Astrocyte (in vitro differentiated cells and primary cell): ENCODE measurements around the gene CLN5.

Source experiments
- EZH2 ChIP-seq: IDR thresholded peaks from 2 replicates; pipeline ENCODE4 v1.6.1; 2012; ENCODE audit warnings: mild to moderate bottlenecking, low read length, inconsistent platforms; ENCODE audit not compliant: insufficient read depth
- TF ChIP-seq, protein P1 (sequence below): IDR thresholded peaks from 2 replicates; pipeline ENCODE4 v1.5.1; 2011; ENCODE audit warnings: low read depth, mild to moderate bottlenecking, inconsistent platforms, low read length, moderate library complexity; ENCODE audit not compliant: insufficient read depth

GRCh38 chr13:76983676-76984075, 8.2 kb upstream of the CLN5 start:
- TF ChIP-seq EZH2 = no peak
- TF ChIP-seq, protein P1, sequence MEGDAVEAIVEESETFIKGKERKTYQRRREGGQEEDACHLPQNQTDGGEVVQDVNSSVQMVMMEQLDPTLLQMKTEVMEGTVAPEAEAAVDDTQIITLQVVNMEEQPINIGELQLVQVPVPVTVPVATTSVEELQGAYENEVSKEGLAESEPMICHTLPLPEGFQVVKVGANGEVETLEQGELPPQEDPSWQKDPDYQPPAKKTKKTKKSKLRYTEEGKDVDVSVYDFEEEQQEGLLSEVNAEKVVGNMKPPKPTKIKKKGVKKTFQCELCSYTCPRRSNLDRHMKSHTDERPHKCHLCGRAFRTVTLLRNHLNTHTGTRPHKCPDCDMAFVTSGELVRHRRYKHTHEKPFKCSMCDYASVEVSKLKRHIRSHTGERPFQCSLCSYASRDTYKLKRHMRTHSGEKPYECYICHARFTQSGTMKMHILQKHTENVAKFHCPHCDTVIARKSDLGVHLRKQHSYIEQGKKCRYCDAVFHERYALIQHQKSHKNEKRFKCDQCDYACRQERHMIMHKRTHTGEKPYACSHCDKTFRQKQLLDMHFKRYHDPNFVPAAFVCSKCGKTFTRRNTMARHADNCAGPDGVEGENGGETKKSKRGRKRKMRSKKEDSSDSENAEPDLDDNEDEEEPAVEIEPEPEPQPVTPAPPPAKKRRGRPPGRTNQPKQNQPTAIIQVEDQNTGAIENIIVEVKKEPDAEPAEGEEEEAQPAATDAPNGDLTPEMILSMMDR = no peak
